Adrenal gland (tissue), 12 donors: ENCODE data around the gene UVSSA. TPM values are rescaled to one million over a fixed set of nuclear protein-coding genes. Genes with fewer than 3 reads are reported as not detected.

ENCODE experiments used
- DNase-seq, 7 donors: peaks; one replicate each; pipeline ENCODE4 v3.0.0-alpha.2; 2019 to 2020
- H3K27ac ChIP-seq, 5 donors: fragments of 200-600 bp; sonication (generic) in 4 of 5; 1 replicate in 3 of 5; 2 replicates in 2 of 5; pipeline versions ENCODE4 v1.5.1 to v1.8.0; 2016 to 2020; ENCODE audit warnings: mild to moderate bottlenecking in 1 of 5
- H3K27me3 ChIP-seq: fragments of 200-600 bp; 2 replicates; pipeline ENCODE4 v1.8.0; 2021
- H3K36me3 ChIP-seq, 2 donors: fragments of 200-600 bp; replicated peaks in 1 of 2; 1 replicate in 1 of 2; 2 replicates in 1 of 2; pipeline versions ENCODE4 v1.5.1 to v1.8.0; 2018 to 2022
- H3K4me1 ChIP-seq, 2 donors: fragments of 200-600 bp; replicated peaks in 1 of 2; 1 replicate in 1 of 2; 2 replicates in 1 of 2; pipeline versions ENCODE4 v1.5.1 to v1.8.0; 2018 to 2021
- H3K4me3 ChIP-seq, 4 donors: fragments of 200-600 bp; sonication (generic) in 3 of 4; one replicate each; pipeline ENCODE4 v1.5.1; 2016 to 2018
- H3K9me3 ChIP-seq, 3 donors: fragments of 200-600 bp; sonication (generic) in 1 of 3; replicated peaks in 1 of 3; 1 replicate in 2 of 3; 2 replicates in 1 of 3; pipeline versions ENCODE4 v1.5.1 to v1.8.0; 2016 to 2021
- CTCF ChIP-seq, 6 experiments: fragments of 450-650 bp in 4 of 6; fragments of 200-600 bp in 2 of 6; sonication (generic) in 1 of 6; IDR thresholded peaks; 1 replicate in 5 of 6; 2 replicates in 1 of 6; pipeline versions ENCODE4 v1.5.1 to v1.8.0; 2016 to 2021; ENCODE audit warnings: antibody characterized with exemption in 6 of 6, mild to moderate bottlenecking in 2 of 6, moderate library complexity in 1 of 6
- POLR2A ChIP-seq, 2 donors: fragments of 450-650 bp; IDR thresholded peaks; one replicate each; pipeline ENCODE4 v1.6.1; 2017; ENCODE audit warnings: antibody characterized with exemption in 2 of 2, mild to moderate bottlenecking in 2 of 2, moderate library complexity in 1 of 2
- WGBS, 4 donors: extraction: QIAGEN DNeasy Blood & Tissue Kit in 2 of 4; methylation state at CpG; one replicate each; pipeline versions ENCODE4 v1.1.5 to v1.1.7; 2013 to 2017; 5-methylcytosine and 5-hydroxymethylcytosine counted together
- intact Hi-C, 2 donors: fragments of 100-400 bp; cut with DNase I; formaldehyde crosslinking; loops; one replicate each; pipeline versions ENCODE4 v1.14.1 to v1.15.0; 2022 to 2023
- polyA plus RNA-seq, 3 donors: library from polyadenylated mRNA; stranded (reverse); fragments of 200-250 nt in 2 of 3; fragments of 350-450 nt in 1 of 3; fragmentation: Illumina TruSeq in 1 of 3; extraction: RNeasy Lipid Tissue Mini Kit (QIAGEN cat#74804) in 1 of 3; gene quantifications; one replicate each; pipeline ENCODE4 v1.2.3, GENCODE V29; 2013 to 2014
- total RNA-seq, 9 donors: library from RNA; depleted of rRNA in 4 of 9; stranded (reverse); fragments of >200 nt in 4 of 9; fragments of 120-200 nt in 1 of 9; fragmentation: NEBNext Ultra II Directional in 1 of 9; extraction: Animal tissue kit (Norgen Biotek cat#: 25700) in 1 of 9; gene quantifications; one replicate each; pipeline versions ENCODE4 v1.1.0 to v1.2.4, GENCODE V29; 2013 to 2023
- donor health status: healthy with polysubstance abuse.
- donor health status: Bipolar disorder and iron deficiency.
- donor health status: DM: yes; HTN: yes; CAD: no.
- donor health status: DM: no; HTN: no; CAD: no.
- donor health status: DM: no; HTN: no; CAD: no.
- donor health status: DM: yes; HTN: yes; CAD: no.

Gene UVSSA
- total and polyA plus RNA-seq, 12 donors, result 2.9 to 37.4 (median 17.5) TPM

- Histone ChIP-seq H3K4me1 (peaks cover 6 to 17% of the 10 kb centered on the region in 2 donors), H3K4me3 (no peak overlapping the region), H3K27ac (no peak overlapping the region), H3K36me3 (peaks cover 0 to 16% of the 10 kb centered on the region in 2 donors), H3K9me3 (no peaks in the 10 kb centered on the region), H3K27me3 (no peaks in the 10 kb centered on the region)
- WGBS, 4 donors, result 89 to 97% (median 93%) methylated on average over 5 to 27 of the region's 27 CpGs
- intact Hi-C loops, result loop anchor here (2.0 to 10.0 kb wide), 4 partner anchors 155 to 271 kb away; no protein-coding TSS in a partner anchor
- no peak for TF ChIP-seq CTCF (IDR thresholded peaks at IDR 0.05)
- no peak for TF ChIP-seq POLR2A (IDR thresholded peaks at IDR 0.05)
- DNase-seq, result no peak
Measured at GRCh38 chr4:1357356-1358248, 10.6 kb downstream of the UVSSA start.

GRCh38 chr4:1358421-1359143 lies 11.6 kb downstream of the UVSSA start:
- no peak overlapping the region for H3K4me3 ChIP-seq
- 94 to 96% (median 96%) methylated on average over 37 to 38 of the region's 38 CpGs for WGBS, 4 donors
- H3K27me3 ChIP-seq, result no peaks in the 10 kb centered on the region
- H3K27ac ChIP-seq, result no peak overlapping the region
- intact Hi-C loops, result loop anchor here (5.0 to 10.0 kb wide), 3 partner anchors 154 to 269 kb away; no protein-coding TSS in a partner anchor
- no peak for DNase-seq
- peaks cover 0 to 10% of the 10 kb centered on the region in 2 donors for H3K36me3 ChIP-seq
- no peak for TF ChIP-seq POLR2A (IDR thresholded peaks at IDR 0.05)
- no peak for TF ChIP-seq CTCF (IDR thresholded peaks at IDR 0.05)
- H3K9me3 ChIP-seq, result no peaks in the 10 kb centered on the region
- peaks cover 6 to 17% of the 10 kb centered on the region in 2 donors for H3K4me1 ChIP-seq

GRCh38 chr4:1359144-1359501 lies 12.1 kb downstream of the UVSSA start:
- Histone ChIP-seq H3K9me3 (no peaks in the 10 kb centered on the region), H3K4me3 (no peak overlapping the region), H3K36me3 (peaks cover 0 to 10% of the 10 kb centered on the region in 2 donors), H3K27ac (no peak overlapping the region), H3K4me1 (peaks cover 6 to 17% of the 10 kb centered on the region in 2 donors), H3K27me3 (no peaks in the 10 kb centered on the region)
- intact Hi-C loops, result loop anchor here (5.0 to 10.0 kb wide), 3 partner anchors 153 to 268 kb away; no protein-coding TSS in a partner anchor
- TF ChIP-seq POLR2A (IDR thresholded peaks at IDR 0.05), result no peak
- no peak for TF ChIP-seq CTCF (IDR thresholded peaks at IDR 0.05)
- DNase-seq, result no peak
- WGBS, 4 donors, result 85 to 96% (median 91%) methylated on average over 14 of the region's 14 CpGs

- Histone ChIP-seq H3K4me1 (peaks cover 6 to 17% of the 10 kb centered on the region in 2 donors), H3K4me3 (no peak overlapping the region), H3K27ac (peak overlapping the region; percentile 15 to 92 (median 68)), H3K9me3 (no peaks in the 10 kb centered on the region), H3K36me3 (peaks cover 0 to 6% of the 10 kb centered on the region in 2 donors), H3K27me3 (no peaks in the 10 kb centered on the region)
- TF ChIP-seq CTCF (IDR thresholded peaks at IDR 0.05), result no peak
- WGBS, 4 donors, result 48 to 70% (median 59%) methylated on average over 11 to 16 of the region's 16 CpGs
- peak in 3 of 7 donors; percentile 49 to 55 (median 53) for DNase-seq
- intact Hi-C loops, result loop anchor here (5.0 to 10.0 kb wide), 3 partner anchors 152 to 267 kb away; no protein-coding TSS in a partner anchor
Measured at GRCh38 chr4:1359976-1360375, 13.0 kb downstream of the UVSSA start.
